Activated CD8-positive, alpha-beta T cell treated with anti-CD3 and anti-CD28 coated beads for 36 hours (primary cell): ENCODE data around the gene SLC25A51. TPM values are rescaled to one million over a fixed set of nuclear protein-coding genes. Genes with fewer than 3 reads are reported as not detected.

Experiments
- ATAC-seq: fragments of 200-7000 bp; cut with Tn5 transposase; one replicate; pipeline ENCODE4 v1.10.0; 2021; ENCODE audit warnings: mild to moderate bottlenecking, moderate library complexity
- CTCF ChIA-PET: fragments of 350-600 bp; sonication (Branson Sonifier 250); formaldehyde crosslinking; loops from one replicate; lab custom pipeline; 2021; ENCODE audit warnings: antibody characterized with exemption; lab: Charles Lee
- POLR2A ChIA-PET: fragments of 350-600 bp; sonication (Branson Sonifier 250); formaldehyde crosslinking; loops from one replicate; lab custom pipeline; 2021; ENCODE audit warnings: antibody characterized with exemption; lab: Charles Lee
- DNase-seq: peaks from one replicate; pipeline ENCODE4 v3.0.0-alpha.2; 2020
- H3K27ac Mint-ChIP-seq: one replicate; pipeline ENCODE4 v1.8.0; 2021; ENCODE audit warnings: mild to moderate bottlenecking, mixed read lengths
- H3K27me3 Mint-ChIP-seq: one replicate; pipeline ENCODE4 v1.8.0; 2021; ENCODE audit warnings: mixed read lengths
- H3K36me3 Mint-ChIP-seq: one replicate; pipeline ENCODE4 v1.8.0; 2021; ENCODE audit warnings: low read depth, mixed read lengths
- H3K4me1 Mint-ChIP-seq: one replicate; pipeline ENCODE4 v1.8.0; 2021; ENCODE audit warnings: low read depth, mixed read lengths
- H3K4me3 Mint-ChIP-seq: one replicate; pipeline ENCODE4 v1.8.0; 2021; ENCODE audit warnings: mild to moderate bottlenecking, moderate library complexity, mixed read lengths
- H3K9me3 Mint-ChIP-seq: one replicate; pipeline ENCODE4 v1.8.0; 2021; ENCODE audit warnings: mixed read lengths
- intact Hi-C: fragments of 100-400 bp; cut with micrococcal nuclease; formaldehyde crosslinking; loops from one replicate; pipeline ENCODE4 v1.10.0; 2022
- total RNA-seq, 2 experiments: library from RNA; stranded (reverse); gene quantifications; one replicate each; pipeline ENCODE4 v1.2.3, GENCODE V29; 2021
- TF ChIP-seq, protein P1 (sequence below): fragments of 200-600 bp; IDR thresholded peaks from one replicate; pipeline ENCODE4 v1.8.0; 2022; ENCODE audit warnings: antibody characterized with exemption, mild to moderate bottlenecking

Gene SLC25A51, protein sequence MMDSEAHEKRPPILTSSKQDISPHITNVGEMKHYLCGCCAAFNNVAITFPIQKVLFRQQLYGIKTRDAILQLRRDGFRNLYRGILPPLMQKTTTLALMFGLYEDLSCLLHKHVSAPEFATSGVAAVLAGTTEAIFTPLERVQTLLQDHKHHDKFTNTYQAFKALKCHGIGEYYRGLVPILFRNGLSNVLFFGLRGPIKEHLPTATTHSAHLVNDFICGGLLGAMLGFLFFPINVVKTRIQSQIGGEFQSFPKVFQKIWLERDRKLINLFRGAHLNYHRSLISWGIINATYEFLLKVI
- total RNA-seq, result 10 to 100 TPM; 27.1 to 27.2 TPM

DNA sequence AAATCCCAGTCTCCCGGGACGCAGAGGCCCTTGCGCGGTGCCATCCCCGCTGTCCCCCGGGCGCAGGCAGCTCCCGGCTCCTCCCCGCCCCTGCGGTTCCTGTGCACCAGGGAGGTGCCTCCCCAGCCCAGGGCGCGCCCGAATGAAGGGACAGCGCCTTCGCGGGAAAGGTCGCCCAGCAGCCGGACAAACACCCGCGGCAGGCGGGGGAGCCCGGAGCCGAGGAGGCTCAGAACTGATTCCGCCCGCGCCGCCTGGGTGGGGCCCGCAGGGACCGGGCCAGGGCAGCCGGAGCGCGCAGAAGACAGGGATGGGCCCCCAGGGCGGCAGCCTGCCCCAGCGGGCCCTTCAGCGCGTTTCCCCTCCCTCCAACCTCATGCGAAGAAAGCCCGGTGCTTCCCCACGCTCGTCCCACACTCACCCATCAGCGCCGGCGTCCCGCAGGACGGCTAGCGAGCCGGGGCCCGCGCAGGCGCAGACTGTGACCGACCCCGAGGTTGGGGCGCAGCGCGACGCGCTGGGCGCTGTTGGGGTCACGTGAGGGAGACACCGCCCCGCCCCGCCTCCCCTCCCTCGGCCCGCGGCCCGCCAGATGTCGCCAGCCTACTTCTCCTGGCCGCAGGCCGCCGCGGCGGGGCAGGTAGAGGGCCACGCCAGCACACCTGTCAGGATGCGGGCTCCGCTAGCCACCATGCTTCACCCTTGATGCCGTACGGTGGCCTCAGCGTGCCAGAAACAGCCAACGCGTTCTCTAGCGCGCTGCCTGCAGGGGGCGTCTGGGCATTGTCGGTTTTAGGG, at the start of gene SLC25A51:
TSS of gene SLC25A51 (minus strand) at position 481 of the 798 bp plus-strand sequence. CDS start 15,577 bp downstream, outside the sequence.
- peak within 1 kb of the TSS; percentile 84 for H3K27ac Mint-ChIP-seq
- DNase-seq, result peak; percentile 95
- intact Hi-C loops, result no loop called here
- H3K36me3 Mint-ChIP-seq, result peaks cover 3% of the 10 kb centered on the region
- TF ChIP-seq, protein P1, sequence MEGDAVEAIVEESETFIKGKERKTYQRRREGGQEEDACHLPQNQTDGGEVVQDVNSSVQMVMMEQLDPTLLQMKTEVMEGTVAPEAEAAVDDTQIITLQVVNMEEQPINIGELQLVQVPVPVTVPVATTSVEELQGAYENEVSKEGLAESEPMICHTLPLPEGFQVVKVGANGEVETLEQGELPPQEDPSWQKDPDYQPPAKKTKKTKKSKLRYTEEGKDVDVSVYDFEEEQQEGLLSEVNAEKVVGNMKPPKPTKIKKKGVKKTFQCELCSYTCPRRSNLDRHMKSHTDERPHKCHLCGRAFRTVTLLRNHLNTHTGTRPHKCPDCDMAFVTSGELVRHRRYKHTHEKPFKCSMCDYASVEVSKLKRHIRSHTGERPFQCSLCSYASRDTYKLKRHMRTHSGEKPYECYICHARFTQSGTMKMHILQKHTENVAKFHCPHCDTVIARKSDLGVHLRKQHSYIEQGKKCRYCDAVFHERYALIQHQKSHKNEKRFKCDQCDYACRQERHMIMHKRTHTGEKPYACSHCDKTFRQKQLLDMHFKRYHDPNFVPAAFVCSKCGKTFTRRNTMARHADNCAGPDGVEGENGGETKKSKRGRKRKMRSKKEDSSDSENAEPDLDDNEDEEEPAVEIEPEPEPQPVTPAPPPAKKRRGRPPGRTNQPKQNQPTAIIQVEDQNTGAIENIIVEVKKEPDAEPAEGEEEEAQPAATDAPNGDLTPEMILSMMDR, result peak; percentile 94
- CTCF ChIA-PET, result interaction anchor here (1.0 to 2.6 kb wide), 4 partner anchors 9 to 184 kb away, joined by 3 to 21 read pairs (median 6); partner anchors contain the start of gene EXOSC3
- H3K9me3 Mint-ChIP-seq, result no peaks in the 10 kb centered on the region
- H3K4me3 Mint-ChIP-seq, result peak within 1 kb of the TSS; percentile 81
- ATAC-seq, result peak; percentile 83
- H3K27me3 Mint-ChIP-seq, result no peaks in the 10 kb centered on the region
- POLR2A ChIA-PET, result interaction anchor here (0.8 to 1.6 kb wide), 6 partner anchors 17 to 311 kb away, joined by 3 to 4 read pairs (median 4); partner anchors contain the start of genes SHB and TOMM5
- peaks cover 22% of the 10 kb centered on the region for H3K4me1 Mint-ChIP-seq

DNA sequence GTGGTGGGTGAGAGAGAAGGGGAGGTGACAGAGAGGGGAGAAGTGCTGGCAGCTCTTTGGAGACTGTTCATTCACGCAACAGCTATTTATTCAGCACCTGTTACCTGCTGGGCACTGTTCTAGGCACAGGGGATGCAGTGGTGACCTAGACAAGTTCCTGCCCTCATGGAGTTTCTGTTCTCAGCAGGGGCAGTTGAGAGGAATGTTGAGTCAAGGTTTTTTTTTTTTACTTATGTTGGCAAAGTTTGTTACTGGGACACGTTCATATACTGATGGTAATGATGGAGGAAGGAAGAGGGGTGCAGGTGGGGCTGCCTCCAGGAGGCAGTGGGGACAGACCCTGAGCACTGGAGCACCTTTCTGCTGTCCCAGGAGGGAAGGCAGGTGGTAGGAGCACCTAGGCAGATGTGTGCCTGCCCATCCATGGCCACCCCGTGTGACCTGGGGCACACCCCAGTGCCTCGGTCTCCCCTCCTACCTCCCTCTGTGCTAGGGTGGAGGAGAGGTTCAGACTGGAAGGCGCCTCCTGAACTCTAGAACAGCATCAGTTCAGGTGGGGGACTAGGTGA, 49.4 kb upstream of the SLC25A51 start:
- TF ChIP-seq, protein P1, result no peak
- intact Hi-C loops, result no loop called here
- Mint-ChIP-seq H3K4me3 (peak overlapping the region; percentile 16), H3K36me3 (peaks cover 5% of the 10 kb centered on the region), H3K27ac (peak overlapping the region; percentile 89), H3K9me3 (no peaks in the 10 kb centered on the region), H3K4me1 (peaks cover 29% of the 10 kb centered on the region), H3K27me3 (no peaks in the 10 kb centered on the region)
- ATAC-seq, result no peak
- ChIA-PET CTCF (interaction anchor here (1.2 kb wide), 1 partner anchor 40 kb away, joined by 3 read pairs; no protein-coding TSS in a partner anchor), POLR2A (no interaction called here)
- no peak for DNase-seq

DNA sequence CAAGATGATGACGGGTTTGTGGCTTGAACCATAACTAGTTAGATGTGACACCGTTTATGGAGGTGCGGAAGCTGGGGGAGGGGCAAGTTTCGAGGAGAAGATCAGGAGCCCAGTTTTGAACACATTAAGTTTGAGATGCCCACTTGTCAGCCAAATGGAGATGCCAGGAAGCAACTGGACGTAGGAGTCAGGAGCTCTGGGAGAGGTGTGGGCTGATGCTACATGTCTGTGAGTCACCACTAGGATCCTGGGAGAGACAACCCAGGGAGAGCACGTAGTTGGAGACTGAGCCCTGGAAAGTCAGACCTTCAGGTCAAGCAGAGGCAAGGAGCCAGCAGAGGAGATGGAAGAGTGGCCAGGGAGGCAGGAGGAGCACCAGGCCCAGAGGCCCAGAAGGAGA, 48.8 kb upstream of the SLC25A51 start:
- Mint-ChIP-seq H3K4me1 (peaks cover 29% of the 10 kb centered on the region), H3K27me3 (no peaks in the 10 kb centered on the region), H3K4me3 (no peak overlapping the region), H3K27ac (peak overlapping the region; percentile 11), H3K9me3 (no peaks in the 10 kb centered on the region), H3K36me3 (peaks cover 5% of the 10 kb centered on the region)
- ChIA-PET CTCF (interaction anchor here (1.2 kb wide), 1 partner anchor 40 kb away, joined by 3 read pairs; no protein-coding TSS in a partner anchor), POLR2A (no interaction called here)
- DNase-seq (no peak), ATAC-seq (no peak)
- TF ChIP-seq, protein P1, result no peak
- intact Hi-C loops, result no loop called here

DNA sequence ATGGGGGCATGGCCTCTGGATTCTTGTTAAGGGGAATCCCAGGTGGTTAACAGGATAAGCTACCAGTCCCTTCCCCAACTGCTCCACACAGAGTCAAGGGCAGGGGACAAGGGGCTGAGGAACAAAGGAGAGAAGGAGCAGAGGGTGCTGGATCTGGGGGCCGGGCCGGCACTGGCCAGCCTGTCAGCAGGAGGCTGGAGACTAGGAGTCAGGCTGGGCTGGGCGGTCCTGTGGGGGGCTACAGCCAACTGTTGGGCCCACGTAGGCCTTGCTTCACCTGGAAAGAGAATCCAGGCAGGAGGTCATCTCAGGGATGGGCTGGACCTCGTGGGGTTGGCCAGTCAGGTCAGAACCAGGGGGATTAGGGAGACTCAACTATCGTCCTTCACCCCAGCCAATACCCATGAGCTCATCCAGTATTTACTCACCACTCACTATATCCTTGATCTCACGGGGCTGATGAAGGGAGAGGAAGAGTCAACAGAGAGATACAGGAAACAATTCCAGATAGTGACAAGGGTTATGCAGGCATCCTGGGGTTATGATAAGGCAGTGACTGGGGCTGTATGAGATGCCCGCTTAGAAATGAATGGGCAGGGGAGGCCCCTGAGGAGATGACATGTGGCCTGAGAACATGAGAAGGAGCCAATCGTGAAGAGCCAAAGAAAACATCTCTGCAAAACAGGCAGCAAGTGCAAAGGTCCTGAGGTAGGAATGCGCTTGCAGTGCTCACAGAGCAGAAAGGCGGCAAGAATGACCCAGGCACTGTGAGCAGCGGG, 47.9 kb upstream of the SLC25A51 start:
- H3K27ac Mint-ChIP-seq, result no peak overlapping the region
- H3K4me1 Mint-ChIP-seq, result peaks cover 29% of the 10 kb centered on the region
- POLR2A ChIA-PET, result no interaction called here
- H3K36me3 Mint-ChIP-seq, result peaks cover 5% of the 10 kb centered on the region
- TF ChIP-seq, protein P1, result no peak
- ATAC-seq, result no peak
- DNase-seq, result no peak
- intact Hi-C loops, result no loop called here
- CTCF ChIA-PET, result interaction anchor here (1.2 kb wide), 1 partner anchor 39 kb away, joined by 3 read pairs; no protein-coding TSS in a partner anchor
- H3K27me3 Mint-ChIP-seq, result no peaks in the 10 kb centered on the region
- H3K9me3 Mint-ChIP-seq, result no peaks in the 10 kb centered on the region
- H3K4me3 Mint-ChIP-seq, result no peak overlapping the region
